ENCODE results near the gene USP6.
"Not testable (repeated sequence)": the region's sequence is repeated elsewhere in the genome, so short reads cannot be mapped to it uniquely, and the experiment has no call there.

USP6 gene

GRCh38 chr17:5135726-5136579 lies 20.1 kb downstream of the USP6 start:
- no peaks in the 10 kb centered on the region for H3K9me3 Mint-ChIP-seq
- ATAC-seq (ENCODE audit: low read depth): no peak
- H3K4me3 Mint-ChIP-seq: no peak overlapping the region
- no peak overlapping the region for H3K27ac Mint-ChIP-seq
- H3K36me3 Mint-ChIP-seq: no peaks in the 10 kb centered on the region
- peaks cover 5% of the 10 kb centered on the region for H3K4me1 Mint-ChIP-seq
- H3K27me3 Mint-ChIP-seq: peaks cover 4% of the 10 kb centered on the region
- DNase-seq (ENCODE audit: low spot score in 2 of 2): no peak

GRCh38 chr17:5136580-5137412 lies 21.0 kb downstream of the USP6 start:
- ATAC-seq (ENCODE audit: low read depth); H3K27me3 Mint-ChIP-seq; H3K36me3 Mint-ChIP-seq; H3K4me1 Mint-ChIP-seq; H3K27ac Mint-ChIP-seq; H3K4me3 Mint-ChIP-seq; H3K9me3 Mint-ChIP-seq; DNase-seq (ENCODE audit: low spot score in 2 of 2): not testable (repeated sequence)

- H3K27ac Mint-ChIP-seq; H3K4me3 Mint-ChIP-seq; H3K36me3 Mint-ChIP-seq; H3K27me3 Mint-ChIP-seq; H3K9me3 Mint-ChIP-seq; ATAC-seq (ENCODE audit: low read depth); H3K4me1 Mint-ChIP-seq: not testable (repeated sequence)
- DNase-seq (ENCODE audit: low spot score in 2 of 2): peak in 1 of 2 donors; percentile 4
Observed at GRCh38 chr17:5137511-5138197, 21.8 kb downstream of the USP6 start.

GRCh38 chr17:5138198-5138544 lies 22.3 kb downstream of the USP6 start:
- H3K36me3 Mint-ChIP-seq; H3K27me3 Mint-ChIP-seq; H3K4me1 Mint-ChIP-seq; DNase-seq (ENCODE audit: low spot score in 2 of 2); ATAC-seq (ENCODE audit: low read depth); H3K27ac Mint-ChIP-seq; H3K4me3 Mint-ChIP-seq; H3K9me3 Mint-ChIP-seq: not testable (repeated sequence)

GRCh38 chr17:5138616-5139457 lies 23.0 kb downstream of the USP6 start:
- DNase-seq (ENCODE audit: low spot score in 2 of 2) (no peak), ATAC-seq (ENCODE audit: low read depth) (no peak)
- Mint-ChIP-seq H3K9me3 (no peaks in the 10 kb centered on the region), H3K27ac (no peak overlapping the region), H3K4me3 (no peak overlapping the region), H3K36me3 (no peaks in the 10 kb centered on the region), H3K27me3 (peaks cover under 1% of the 10 kb centered on the region), H3K4me1 (peaks cover 5% of the 10 kb centered on the region)

GRCh38 chr17:5139458-5139732 lies 23.6 kb downstream of the USP6 start:
- no peaks in the 10 kb centered on the region for H3K9me3 Mint-ChIP-seq
- no peak overlapping the region for H3K27ac Mint-ChIP-seq
- ATAC-seq (ENCODE audit: low read depth) (no peak), DNase-seq (ENCODE audit: low spot score in 2 of 2) (no peak)
- H3K4me1 Mint-ChIP-seq: peaks cover 5% of the 10 kb centered on the region
- H3K4me3 Mint-ChIP-seq: no peak overlapping the region
- no peaks in the 10 kb centered on the region for H3K36me3 Mint-ChIP-seq
- no peaks in the 10 kb centered on the region for H3K27me3 Mint-ChIP-seq

GRCh38 chr17:5142877-5143276 lies 27.0 kb downstream of the USP6 start:
- ATAC-seq (ENCODE audit: low read depth); H3K27me3 Mint-ChIP-seq; DNase-seq (ENCODE audit: low spot score in 2 of 2); H3K4me3 Mint-ChIP-seq; H3K4me1 Mint-ChIP-seq; H3K9me3 Mint-ChIP-seq; H3K36me3 Mint-ChIP-seq; H3K27ac Mint-ChIP-seq: not testable (repeated sequence)

GRCh38 chr17:5146122-5146521 lies 30.3 kb downstream of the USP6 start:
- H3K27ac Mint-ChIP-seq; H3K4me1 Mint-ChIP-seq; H3K9me3 Mint-ChIP-seq; H3K36me3 Mint-ChIP-seq; DNase-seq (ENCODE audit: low spot score in 2 of 2); H3K4me3 Mint-ChIP-seq; H3K27me3 Mint-ChIP-seq; ATAC-seq (ENCODE audit: low read depth): not testable (repeated sequence)

- H3K36me3 Mint-ChIP-seq; ATAC-seq (ENCODE audit: low read depth); H3K9me3 Mint-ChIP-seq; H3K27ac Mint-ChIP-seq; H3K4me1 Mint-ChIP-seq; DNase-seq (ENCODE audit: low spot score in 2 of 2); H3K27me3 Mint-ChIP-seq; H3K4me3 Mint-ChIP-seq: not testable (repeated sequence)
Observed at GRCh38 chr17:5160702-5161101, 44.9 kb downstream of the USP6 start.

- H3K4me3 Mint-ChIP-seq; H3K9me3 Mint-ChIP-seq; DNase-seq (ENCODE audit: low spot score in 2 of 2); ATAC-seq (ENCODE audit: low read depth); H3K36me3 Mint-ChIP-seq; H3K27me3 Mint-ChIP-seq; H3K27ac Mint-ChIP-seq: not testable (repeated sequence)
- peaks cover 10% of the 10 kb centered on the region for H3K4me1 Mint-ChIP-seq
Observed at GRCh38 chr17:5161793-5162192, 46.0 kb downstream of the USP6 start.

- H3K36me3 Mint-ChIP-seq: no peaks in the 10 kb centered on the region
- no peaks in the 10 kb centered on the region for H3K27me3 Mint-ChIP-seq
- H3K27ac Mint-ChIP-seq: no peak overlapping the region
- ATAC-seq (ENCODE audit: low read depth) (no peak), DNase-seq (ENCODE audit: low spot score in 2 of 2) (no peak)
- no peaks in the 10 kb centered on the region for H3K9me3 Mint-ChIP-seq
- H3K4me1 Mint-ChIP-seq: peaks cover 13% of the 10 kb centered on the region
- no peak overlapping the region for H3K4me3 Mint-ChIP-seq
Observed at GRCh38 chr17:5164436-5164835, 48.6 kb downstream of the USP6 start.

GRCh38 chr17:5165791-5166564 lies 50.1 kb downstream of the USP6 start:
- Mint-ChIP-seq H3K4me1 (peaks cover 13% of the 10 kb centered on the region), H3K4me3 (peak overlapping the region; percentile 33), H3K27ac (peak overlapping the region; percentile 67)
- H3K9me3 Mint-ChIP-seq; H3K36me3 Mint-ChIP-seq; DNase-seq (ENCODE audit: low spot score in 2 of 2); H3K27me3 Mint-ChIP-seq: not testable (repeated sequence)
- ATAC-seq (ENCODE audit: low read depth): peak; percentile 65

- ATAC-seq (ENCODE audit: low read depth); H3K27me3 Mint-ChIP-seq; DNase-seq (ENCODE audit: low spot score in 2 of 2); H3K27ac Mint-ChIP-seq; H3K4me3 Mint-ChIP-seq; H3K9me3 Mint-ChIP-seq; H3K4me1 Mint-ChIP-seq: not testable (repeated sequence)
- peaks cover 24% of the 10 kb centered on the region for H3K36me3 Mint-ChIP-seq
Observed at GRCh38 chr17:5175027-5175426, 59.2 kb downstream of the USP6 start.

Measured in memory B cell (primary cell).